ENCODE results near the gene TBC1D2B. TPM values are rescaled to one million over a fixed set of nuclear protein-coding genes. Genes with fewer than 3 reads are reported as not detected.

TBC1D2B gene
- total RNA-seq, 2 donors from 2014 or later: 54.0 to 58.5 TPM

DNA sequence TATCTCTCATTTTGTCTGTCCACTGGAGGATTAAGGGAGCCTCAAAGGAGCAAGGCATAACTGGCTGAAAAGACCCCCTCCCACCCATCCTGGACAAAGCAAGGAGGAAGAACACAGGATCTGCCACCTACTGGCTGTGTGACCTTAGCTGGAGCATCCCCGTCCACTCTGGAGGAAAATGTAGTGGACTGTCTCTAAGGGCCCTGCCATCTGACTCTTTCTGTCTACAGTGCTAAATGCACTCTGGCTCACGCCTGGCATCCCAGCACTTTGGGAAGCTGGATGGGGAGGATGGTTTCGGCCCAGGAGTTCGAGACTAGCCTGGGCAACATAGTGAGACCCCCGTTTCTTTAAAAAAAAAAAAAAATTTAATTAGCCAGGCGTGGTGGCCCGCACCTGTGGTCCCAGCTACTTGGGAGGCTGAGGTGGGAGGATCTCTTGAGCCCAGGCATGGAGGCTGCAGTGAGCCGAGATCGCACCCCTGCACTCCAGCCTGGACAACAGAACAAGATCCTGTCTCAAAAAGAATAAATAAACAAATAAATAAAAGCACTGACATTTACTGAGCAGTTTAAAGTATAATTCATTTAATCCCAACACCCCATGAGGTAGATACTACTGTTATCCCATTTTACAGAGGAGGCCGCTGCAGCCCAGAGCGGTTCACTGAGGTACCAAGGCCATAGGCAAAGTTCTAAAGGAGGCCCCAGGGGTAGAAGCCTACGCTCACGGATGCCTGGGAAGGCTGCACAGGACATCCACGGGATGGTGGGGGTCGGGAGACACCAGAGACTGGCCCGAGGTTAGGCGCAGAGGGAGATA is 1.1 kb downstream of the TBC1D2B start:
- ATAC-seq (ENCODE audit: insufficient number of reproducible peaks, low FRiP score, low read depth): no peak
- no peaks in the 10 kb centered on the region for H3K9me3 ChIP-seq
- no peaks in the 10 kb centered on the region for H3K36me3 ChIP-seq
- TF ChIP-seq, protein P1, sequence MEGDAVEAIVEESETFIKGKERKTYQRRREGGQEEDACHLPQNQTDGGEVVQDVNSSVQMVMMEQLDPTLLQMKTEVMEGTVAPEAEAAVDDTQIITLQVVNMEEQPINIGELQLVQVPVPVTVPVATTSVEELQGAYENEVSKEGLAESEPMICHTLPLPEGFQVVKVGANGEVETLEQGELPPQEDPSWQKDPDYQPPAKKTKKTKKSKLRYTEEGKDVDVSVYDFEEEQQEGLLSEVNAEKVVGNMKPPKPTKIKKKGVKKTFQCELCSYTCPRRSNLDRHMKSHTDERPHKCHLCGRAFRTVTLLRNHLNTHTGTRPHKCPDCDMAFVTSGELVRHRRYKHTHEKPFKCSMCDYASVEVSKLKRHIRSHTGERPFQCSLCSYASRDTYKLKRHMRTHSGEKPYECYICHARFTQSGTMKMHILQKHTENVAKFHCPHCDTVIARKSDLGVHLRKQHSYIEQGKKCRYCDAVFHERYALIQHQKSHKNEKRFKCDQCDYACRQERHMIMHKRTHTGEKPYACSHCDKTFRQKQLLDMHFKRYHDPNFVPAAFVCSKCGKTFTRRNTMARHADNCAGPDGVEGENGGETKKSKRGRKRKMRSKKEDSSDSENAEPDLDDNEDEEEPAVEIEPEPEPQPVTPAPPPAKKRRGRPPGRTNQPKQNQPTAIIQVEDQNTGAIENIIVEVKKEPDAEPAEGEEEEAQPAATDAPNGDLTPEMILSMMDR (IDR thresholded peaks at IDR 0.05): no peak
- H3K4me3 ChIP-seq: peak overlapping the region; percentile 94
- no peak for DNase-seq (ENCODE audit: low spot score)
- peaks cover 25 to 57% of the 10 kb centered on the region in 2 donors for H3K4me1 ChIP-seq (ENCODE audit: control insufficient read depth in 1 of 2, low read depth in 2 of 2)
- H3K27ac ChIP-seq: peak overlapping the region; percentile 77 to 88
- H3K27me3 ChIP-seq (replicated peaks; ENCODE audit: insufficient read depth): no peaks in the 10 kb centered on the region

DNA sequence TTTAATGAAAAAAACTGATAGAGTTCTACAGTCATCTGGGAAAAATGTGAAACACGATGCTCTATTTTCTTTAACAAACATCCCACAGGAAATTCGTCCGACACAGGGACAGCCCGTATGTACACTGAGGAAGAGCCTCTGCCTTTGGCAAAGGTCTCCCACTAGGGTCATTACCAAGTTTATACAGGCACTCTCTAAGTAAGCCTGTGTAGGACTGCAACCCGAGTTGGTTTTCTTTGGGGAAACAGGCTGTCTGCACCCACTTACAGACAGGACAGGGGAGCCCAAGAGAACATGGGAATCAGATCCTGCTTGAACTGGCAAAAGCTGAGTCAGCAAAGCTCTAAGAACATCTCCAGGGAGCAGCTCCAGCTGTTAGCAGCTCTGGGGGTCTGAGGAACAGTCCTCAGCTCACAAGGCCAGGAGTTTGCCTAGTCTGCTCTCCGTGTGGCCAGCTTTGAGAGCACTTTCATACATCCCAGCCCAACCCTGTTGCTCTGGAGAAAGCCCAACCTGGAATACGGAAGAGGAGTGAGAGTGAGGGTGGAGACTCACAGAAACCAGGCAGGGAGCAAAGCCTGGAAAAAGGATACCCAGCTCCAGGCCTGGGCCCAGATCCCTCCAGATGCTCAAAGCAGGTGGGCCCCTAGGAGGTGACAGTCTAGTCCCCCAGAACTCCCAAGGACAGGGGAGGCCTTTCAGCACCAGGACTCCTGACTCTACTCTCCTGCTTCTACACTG is 1.9 kb downstream of the TBC1D2B start:
- no peaks in the 10 kb centered on the region for H3K9me3 ChIP-seq
- H3K27ac ChIP-seq: peak overlapping the region; percentile 77 to 88
- H3K27me3 ChIP-seq (replicated peaks; ENCODE audit: insufficient read depth): no peaks in the 10 kb centered on the region
- TF ChIP-seq, protein P1 (IDR thresholded peaks at IDR 0.05): no peak
- peak; percentile 77 for ATAC-seq (ENCODE audit: insufficient number of reproducible peaks, low FRiP score, low read depth)
- peak overlapping the region; percentile 94 for H3K4me3 ChIP-seq
- H3K36me3 ChIP-seq: no peaks in the 10 kb centered on the region
- no peak for DNase-seq (ENCODE audit: low spot score)
- H3K4me1 ChIP-seq (ENCODE audit: control insufficient read depth in 1 of 2, low read depth in 2 of 2): peaks cover 32 to 64% of the 10 kb centered on the region in 2 donors

DNA sequence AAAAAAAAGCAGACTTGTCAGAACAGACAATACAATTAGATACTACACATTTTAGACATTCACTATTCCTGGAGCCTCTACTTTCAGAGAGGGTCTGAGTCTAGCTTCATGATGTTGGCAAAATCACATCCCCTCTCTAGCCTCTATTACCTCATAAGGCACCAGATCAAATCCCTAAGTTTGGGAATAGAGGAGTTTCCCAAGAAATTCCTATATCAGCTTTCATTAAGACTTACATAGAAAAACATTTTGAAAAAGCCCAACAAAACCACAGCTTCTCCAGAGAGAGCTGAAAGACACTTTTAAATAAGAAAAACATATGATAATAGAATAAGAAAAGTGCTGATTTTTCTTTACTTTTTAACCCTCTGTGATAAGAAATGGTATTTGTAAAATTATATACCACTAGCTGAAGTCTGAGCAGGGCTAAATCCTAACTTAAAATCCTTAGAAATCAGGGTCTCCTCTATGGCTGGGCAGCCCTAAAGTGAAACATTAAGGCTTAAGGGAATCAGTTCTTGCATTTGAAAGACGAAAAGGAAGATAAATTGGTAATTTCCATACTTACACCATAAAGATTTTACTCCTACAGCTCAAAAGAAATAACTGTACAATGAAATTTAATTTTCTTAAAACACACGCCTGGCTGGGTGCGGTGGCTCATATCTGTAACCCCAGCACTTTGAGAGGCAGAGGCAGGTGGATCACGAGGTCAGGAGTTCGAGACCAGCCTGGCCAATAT is 4.3 kb downstream of the TBC1D2B start:
- H3K27me3 ChIP-seq (replicated peaks; ENCODE audit: insufficient read depth): no peaks in the 10 kb centered on the region
- no peaks in the 10 kb centered on the region for H3K9me3 ChIP-seq
- TF ChIP-seq, protein P1 (IDR thresholded peaks at IDR 0.05): no peak
- H3K4me3 ChIP-seq: no peak overlapping the region
- H3K36me3 ChIP-seq: no peaks in the 10 kb centered on the region
- no peak for ATAC-seq (ENCODE audit: insufficient number of reproducible peaks, low FRiP score, low read depth)
- DNase-seq (ENCODE audit: low spot score): no peak
- peak overlapping the region; percentile 4 to 54 for H3K27ac ChIP-seq
- H3K4me1 ChIP-seq (ENCODE audit: control insufficient read depth in 1 of 2, low read depth in 2 of 2): peaks cover 47 to 87% of the 10 kb centered on the region in 2 donors

DNA sequence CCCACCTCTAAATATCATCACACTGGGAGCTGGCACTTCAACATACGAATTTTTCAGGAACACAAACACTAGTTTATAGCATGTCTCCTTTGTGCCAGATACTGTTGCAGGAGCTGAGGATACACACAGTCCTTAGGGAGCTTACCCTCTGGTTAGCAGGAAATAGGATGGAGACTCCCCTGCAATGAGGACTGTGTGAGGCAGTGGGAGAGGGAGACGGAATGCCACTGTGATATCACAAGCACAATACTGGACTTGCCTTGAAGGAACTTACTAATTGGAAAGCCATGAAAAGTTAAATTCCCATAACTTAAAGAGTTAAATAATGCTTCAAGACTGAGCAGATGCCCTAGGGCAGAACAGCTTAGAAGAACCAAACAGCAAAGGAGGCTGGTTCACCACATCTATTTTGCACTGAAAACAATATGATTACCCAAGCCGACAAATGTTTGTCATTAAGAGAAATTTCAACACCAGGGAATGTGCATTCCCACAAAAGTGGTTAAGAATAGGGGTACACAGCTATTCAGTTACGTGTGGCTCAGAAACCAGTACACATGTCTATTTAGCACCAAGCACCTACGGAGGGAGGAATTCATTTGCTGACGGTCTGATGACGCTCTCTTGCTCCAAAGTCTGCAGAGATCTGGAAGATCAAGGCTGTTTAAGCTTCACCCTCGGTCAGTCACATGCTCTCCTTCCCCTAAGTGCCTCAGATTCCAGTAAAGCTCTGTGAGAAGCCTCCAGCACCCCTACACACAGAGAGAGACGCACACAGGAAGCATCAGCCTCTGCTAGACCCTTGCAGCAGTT is 5.2 kb downstream of the TBC1D2B start:
- Histone ChIP-seq H3K4me3 (no peak overlapping the region), H3K36me3 (no peaks in the 10 kb centered on the region), H3K4me1 (ENCODE audit: control insufficient read depth in 1 of 2, low read depth in 2 of 2) (peaks cover 57 to 92% of the 10 kb centered on the region in 2 donors), H3K27me3 (replicated peaks; ENCODE audit: insufficient read depth) (no peaks in the 10 kb centered on the region), H3K9me3 (no peaks in the 10 kb centered on the region), H3K27ac (peak overlapping the region in 1 of 2 donors; percentile 54)
- no peak for DNase-seq (ENCODE audit: low spot score)
- TF ChIP-seq, protein P1 (IDR thresholded peaks at IDR 0.05): no peak
- no peak for ATAC-seq (ENCODE audit: insufficient number of reproducible peaks, low FRiP score, low read depth)
